NCI-H146 treated with DMSO at 0.1 percent for 48 hours (cell line): Measurements from ENCODE around the gene TMEM236.

Experiments
- DNase-seq: peaks from one replicate; lab custom pipeline; 2025; ENCODE audit not compliant: unreplicated experiment; lab: John Stamatoyannopoulos, UW

The TMEM236 gene

GRCh38 chr10:17740668-17741067 is 11.3 kb upstream of the TMEM236 start:
- no peak for DNase-seq

GRCh38 chr10:17742918-17743317 is 9.1 kb upstream of the TMEM236 start:
- peak; percentile 20 for DNase-seq

- no peak for DNase-seq
Observed at GRCh38 chr10:17743437-17743836, 8.6 kb upstream of the TMEM236 start.

- no peak for DNase-seq
Observed at GRCh38 chr10:17744341-17744861, 7.6 kb upstream of the TMEM236 start.

GRCh38 chr10:17747883-17748550 is 4.0 kb upstream of the TMEM236 start:
- DNase-seq = no peak

GRCh38 chr10:17749890-17750289 is 2.1 kb upstream of the TMEM236 start:
- DNase-seq = no peak

- DNase-seq = no peak
Observed at GRCh38 chr10:17756557-17757217, 4.7 kb downstream of the TMEM236 start.

GRCh38 chr10:17758200-17758599 is 6.2 kb downstream of the TMEM236 start:
- no peak for DNase-seq

- no peak for DNase-seq
Observed at GRCh38 chr10:17758896-17759295, 6.9 kb downstream of the TMEM236 start.

- no peak for DNase-seq
Observed at GRCh38 chr10:17764142-17764541, 12.1 kb downstream of the TMEM236 start.

GRCh38 chr10:17765602-17766001 is 13.6 kb downstream of the TMEM236 start:
- DNase-seq = no peak

GRCh38 chr10:17766731-17767130 is 14.7 kb downstream of the TMEM236 start:
- no peak for DNase-seq

GRCh38 chr10:17768496-17768895 is 16.5 kb downstream of the TMEM236 start:
- no peak for DNase-seq

GRCh38 chr10:17768957-17769356 is 17.0 kb downstream of the TMEM236 start:
- no peak for DNase-seq

- DNase-seq = no peak
Observed at GRCh38 chr10:17771017-17771416, 19.0 kb downstream of the TMEM236 start.

GRCh38 chr10:17779784-17780183 is 27.8 kb downstream of the TMEM236 start:
- DNase-seq = no peak

GRCh38 chr10:17780727-17781126 is 28.7 kb downstream of the TMEM236 start:
- DNase-seq = no peak

- DNase-seq = no peak
Observed at GRCh38 chr10:17781856-17782255, 29.9 kb downstream of the TMEM236 start.

GRCh38 chr10:17782921-17783665 is 31.1 kb downstream of the TMEM236 start:
- DNase-seq = no peak

- no peak for DNase-seq
Observed at GRCh38 chr10:17783751-17784150, 31.8 kb downstream of the TMEM236 start.

- no peak for DNase-seq
Observed at GRCh38 chr10:17784688-17785087, 32.7 kb downstream of the TMEM236 start.
